Right lung (tissue), 5 donors: ENCODE results near the gene LRRC2. TPM values are rescaled to one million over a fixed set of nuclear protein-coding genes. Genes with fewer than 3 reads are reported as not detected.

Experiments
- DNase-seq, 2 donors: peaks; one replicate each; pipeline ENCODE4 v3.0.0-alpha.2; 2013
- polyA plus RNA-seq, 5 donors: library from polyadenylated mRNA; unstranded; fragments of 120-200 nt; gene quantifications; one replicate each; pipeline versions ENCODE4 v1.2.1 to v1.2.3, GENCODE V29; 2013; ENCODE audit warnings: inconsistent platforms in 1 of 5, low replicate concordance in 1 of 5; ENCODE audit not compliant: insufficient read length in 5 of 5, insufficient read depth in 1 of 5

The LRRC2 gene
- polyA plus RNA-seq, 5 donors = 0.37 to 0.86 (median 0.47) TPM

DNA sequence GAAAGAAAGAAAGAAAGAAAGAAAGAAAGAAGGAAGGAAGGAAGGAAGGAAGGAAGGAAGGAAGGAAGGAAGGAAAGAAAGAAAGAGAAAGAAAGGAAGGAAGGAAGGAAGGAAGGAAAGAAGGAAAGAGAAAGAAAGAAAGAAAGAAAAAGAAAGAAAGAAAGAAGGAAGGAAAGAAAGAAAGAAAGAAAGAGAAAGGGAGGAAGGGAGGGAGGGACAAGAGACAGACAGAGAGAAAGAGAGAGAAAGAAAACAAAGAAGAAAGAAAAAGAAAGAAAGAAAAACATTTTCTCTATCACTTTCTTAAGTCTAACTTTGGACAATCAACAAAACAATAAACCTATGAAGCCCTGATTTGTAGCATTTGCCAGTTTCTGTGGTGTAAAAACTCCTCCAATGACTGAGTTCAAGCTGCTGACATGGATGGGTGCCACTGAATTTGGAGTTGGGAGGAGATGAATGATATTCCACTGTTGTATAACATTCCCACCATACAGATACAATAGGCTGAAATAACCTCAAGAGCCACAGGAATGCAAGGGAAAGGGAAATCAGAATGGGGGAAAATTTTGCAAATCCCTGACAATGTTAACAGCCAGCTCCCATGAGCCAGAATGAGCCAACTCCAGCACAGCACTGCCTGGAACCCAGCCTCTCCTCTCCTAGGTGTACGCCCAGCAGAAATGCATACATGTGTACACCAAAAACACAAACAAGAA lies 83.3 kb downstream of the LRRC2 start:
- no peak for DNase-seq

DNA sequence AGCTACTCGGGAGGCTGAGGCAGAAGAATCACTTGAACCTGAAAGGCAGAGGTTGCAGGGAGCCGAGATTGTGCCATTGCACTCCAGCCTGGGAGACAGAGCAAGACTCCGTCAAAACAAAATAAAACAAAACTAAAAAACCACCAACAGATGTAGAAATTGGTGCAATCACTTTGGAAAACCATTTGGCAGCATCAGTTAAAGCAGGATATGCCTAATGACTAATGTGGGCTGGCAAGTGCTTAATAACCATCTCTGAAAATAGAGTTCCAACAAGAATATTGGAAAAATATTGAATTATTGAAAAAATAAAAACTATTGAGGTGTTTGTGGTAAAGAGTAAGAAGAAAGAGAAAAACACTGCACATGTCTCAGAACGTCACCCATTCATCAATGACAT lies 84.5 kb downstream of the LRRC2 start:
- no peak for DNase-seq

DNA sequence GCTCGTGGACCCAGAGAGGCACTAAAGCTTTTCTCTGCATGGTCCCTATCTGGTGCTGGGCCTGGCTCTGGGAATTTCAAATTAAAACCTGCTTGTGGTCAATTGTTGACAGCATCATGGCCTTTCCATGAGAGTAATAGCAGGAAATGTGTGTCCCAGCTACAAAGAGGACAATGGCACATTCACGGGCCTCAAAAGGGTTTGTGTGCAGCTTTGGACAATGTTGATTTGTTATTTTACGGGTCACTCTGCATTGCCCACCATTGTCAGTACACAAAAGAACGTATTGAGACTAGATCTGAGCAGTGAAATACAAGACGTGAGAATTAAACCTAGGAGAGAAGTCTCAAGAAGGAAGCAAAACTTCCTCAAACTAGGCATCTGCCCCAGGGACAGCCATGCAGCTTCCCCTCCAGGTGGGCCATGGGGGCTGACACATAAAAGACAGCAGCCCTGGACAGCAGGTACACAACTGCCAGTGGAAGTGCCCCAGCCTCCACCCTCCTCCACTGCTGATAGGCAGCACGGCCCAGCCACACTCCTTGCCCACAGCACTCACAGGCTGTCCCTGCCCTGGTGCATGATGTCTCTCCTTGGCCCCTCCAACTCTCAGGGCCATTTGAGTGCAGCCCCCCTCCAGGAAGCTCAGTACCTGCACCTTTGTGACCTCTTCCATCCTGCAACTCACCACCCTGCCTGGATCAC lies 85.5 kb downstream of the LRRC2 start:
- no peak for DNase-seq

DNA sequence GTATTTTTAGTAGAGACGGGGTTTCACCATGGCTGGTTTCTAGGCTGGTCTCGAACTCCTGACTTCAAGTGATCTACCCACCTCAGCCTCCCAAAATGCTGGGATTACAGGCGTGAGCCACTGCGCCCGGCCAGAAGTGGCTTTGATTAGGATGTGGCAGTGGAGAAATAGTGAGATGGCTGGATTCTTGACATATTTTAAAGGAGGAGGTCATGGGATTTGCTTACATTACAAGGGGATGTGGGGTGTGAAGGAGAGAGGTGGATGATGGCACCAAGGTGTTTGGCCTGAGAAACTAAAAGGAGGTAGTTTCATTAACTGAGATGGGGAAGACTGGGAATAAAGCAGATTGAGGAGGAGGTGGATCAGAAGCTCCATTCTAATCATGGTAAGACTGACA lies 86.4 kb downstream of the LRRC2 start:
- DNase-seq = no peak

DNA sequence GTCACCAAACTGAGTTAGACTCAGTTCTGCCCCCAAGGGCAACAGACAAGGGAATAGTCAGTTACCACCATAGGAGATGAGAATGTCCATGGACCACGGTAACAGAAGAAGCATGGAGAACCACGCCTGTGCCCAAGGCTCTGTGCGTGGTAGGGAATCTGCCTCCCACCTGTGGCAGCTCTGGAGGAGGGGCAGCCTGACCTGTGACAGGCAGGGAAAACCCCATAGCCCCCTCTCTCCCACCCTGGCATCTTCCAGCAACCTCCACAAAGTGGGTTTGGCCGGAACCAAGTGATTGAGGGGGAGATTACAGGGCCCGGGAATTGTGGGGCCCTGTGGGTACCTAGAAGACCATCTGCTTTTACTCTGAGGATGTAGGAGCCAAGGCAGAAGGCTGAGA lies 87.1 kb downstream of the LRRC2 start:
- no peak for DNase-seq

DNA sequence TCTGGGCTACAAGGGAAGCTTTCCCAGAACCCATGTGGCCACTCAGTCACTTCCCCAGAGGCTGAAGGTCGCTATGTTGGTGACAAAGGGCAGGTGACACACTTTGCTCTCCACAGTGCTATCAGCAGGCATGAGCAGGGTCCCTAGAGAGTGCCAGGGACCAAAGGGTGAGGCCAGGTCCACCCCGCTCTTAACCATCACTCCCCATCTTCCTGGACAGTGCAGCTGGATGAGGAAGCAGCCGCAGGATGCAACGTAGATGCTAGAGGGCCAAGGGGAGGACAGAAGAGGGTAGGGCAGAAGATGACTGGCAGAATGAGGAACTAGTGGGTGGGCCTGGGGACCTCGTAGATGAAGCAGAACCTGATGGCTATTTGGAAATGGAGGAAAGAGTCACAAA lies 87.8 kb downstream of the LRRC2 start:
- no peak for DNase-seq

DNA sequence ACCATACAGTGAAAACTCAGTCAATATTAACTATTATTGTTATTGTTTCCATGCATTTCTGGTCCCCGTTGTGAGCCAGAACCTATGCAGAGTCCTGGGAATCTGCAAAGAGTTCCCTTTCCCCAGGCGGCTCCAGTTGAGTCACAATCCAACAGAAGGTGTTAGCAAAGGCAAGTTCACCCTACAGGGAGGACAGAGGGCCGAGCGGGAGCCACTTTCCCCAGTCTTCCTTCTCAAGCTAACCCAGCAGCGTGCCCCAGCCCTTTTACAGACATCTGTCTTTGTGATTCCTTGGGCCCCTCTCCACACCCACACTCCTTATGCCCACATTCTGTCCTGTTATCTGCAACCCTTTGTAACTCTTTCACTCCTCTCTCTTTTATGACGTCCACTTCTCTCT lies 88.3 kb downstream of the LRRC2 start:
- DNase-seq = no peak

DNA sequence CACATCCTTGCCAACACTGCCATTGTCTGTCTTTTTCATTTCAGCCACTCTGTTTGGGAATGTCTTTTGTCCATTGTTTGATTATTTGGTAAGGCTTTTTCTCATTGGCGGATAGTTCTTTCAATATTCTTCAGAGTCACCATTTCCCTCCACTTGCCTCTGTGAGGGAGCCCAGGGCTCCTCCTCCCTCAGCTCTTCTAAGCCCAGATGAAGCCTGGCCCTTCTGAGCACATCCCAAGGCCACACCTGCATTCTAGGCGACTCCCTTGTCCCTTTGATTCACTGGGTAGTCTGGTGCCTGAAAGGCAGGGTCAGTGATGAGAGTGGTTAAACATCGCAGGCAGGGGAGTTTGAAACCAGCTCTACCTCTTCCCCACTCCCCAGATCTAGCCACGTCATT lies 89.0 kb downstream of the LRRC2 start:
- DNase-seq = no peak

DNA sequence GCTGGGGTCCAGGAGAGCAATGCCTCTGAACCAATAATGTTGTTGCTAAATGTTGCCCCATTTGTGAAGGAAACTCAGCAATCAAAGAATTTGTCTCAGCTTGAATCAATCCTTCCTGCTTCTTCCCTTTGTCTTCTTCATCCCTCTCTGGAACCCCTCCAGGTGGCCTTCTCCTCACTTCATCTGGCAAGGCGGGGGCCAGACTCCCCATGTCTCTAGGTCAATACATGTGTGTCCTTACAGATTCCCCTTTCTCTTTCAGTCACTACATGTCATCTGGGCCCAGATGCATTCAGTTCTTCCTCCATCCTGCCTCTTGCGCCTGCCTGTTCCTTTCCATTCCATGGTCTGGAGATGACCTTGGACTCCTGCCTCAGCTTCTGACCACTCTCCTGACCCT lies 93.4 kb downstream of the LRRC2 start:
- no peak for DNase-seq

DNA sequence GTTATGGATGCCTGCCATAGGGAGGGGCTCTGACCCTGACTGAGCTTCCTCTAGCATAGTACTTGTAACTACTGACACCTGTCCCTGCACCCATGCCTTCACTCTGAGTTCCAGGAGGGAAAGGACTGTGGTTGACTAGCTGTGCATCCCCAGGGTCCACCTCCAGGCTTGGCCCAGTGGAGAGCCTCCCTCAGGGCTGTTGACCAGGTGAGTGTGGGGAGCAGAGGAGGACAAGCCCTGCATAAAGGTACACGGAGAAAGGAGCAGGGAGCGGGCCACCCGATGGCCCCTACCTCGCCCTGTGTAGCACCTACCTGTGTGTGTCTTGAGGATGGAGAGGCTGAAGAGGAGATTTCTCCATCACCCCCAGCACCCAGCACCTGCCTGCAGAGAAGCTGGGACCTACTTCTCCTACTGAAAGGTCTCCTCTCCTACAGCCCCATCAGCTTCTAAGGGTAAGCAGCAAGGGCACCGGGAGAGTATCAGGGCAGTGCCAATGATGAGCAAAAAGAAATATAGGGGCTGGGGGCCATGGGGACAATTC lies 94.7 kb downstream of the LRRC2 start:
- no peak for DNase-seq

DNA sequence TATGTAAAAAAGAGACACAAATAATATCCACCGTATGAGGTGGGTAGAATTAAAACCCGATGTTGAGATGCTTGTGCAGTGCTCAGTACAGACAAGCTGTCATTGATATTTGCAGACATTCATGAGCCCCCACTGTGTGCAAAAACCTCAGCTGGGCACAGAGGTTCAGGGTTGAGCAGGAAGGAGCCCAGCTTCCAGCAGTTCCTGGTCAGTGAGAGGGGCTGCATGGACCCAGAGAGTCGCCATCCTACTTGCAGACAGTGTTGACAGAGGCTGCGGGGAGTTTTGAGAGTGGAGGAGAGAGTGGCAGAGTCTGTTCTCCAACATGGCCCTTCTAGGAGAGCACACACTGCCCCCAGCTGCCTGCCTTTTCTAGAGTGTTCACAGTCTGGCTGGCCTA lies 95.3 kb downstream of the LRRC2 start:
- DNase-seq = no peak

DNA sequence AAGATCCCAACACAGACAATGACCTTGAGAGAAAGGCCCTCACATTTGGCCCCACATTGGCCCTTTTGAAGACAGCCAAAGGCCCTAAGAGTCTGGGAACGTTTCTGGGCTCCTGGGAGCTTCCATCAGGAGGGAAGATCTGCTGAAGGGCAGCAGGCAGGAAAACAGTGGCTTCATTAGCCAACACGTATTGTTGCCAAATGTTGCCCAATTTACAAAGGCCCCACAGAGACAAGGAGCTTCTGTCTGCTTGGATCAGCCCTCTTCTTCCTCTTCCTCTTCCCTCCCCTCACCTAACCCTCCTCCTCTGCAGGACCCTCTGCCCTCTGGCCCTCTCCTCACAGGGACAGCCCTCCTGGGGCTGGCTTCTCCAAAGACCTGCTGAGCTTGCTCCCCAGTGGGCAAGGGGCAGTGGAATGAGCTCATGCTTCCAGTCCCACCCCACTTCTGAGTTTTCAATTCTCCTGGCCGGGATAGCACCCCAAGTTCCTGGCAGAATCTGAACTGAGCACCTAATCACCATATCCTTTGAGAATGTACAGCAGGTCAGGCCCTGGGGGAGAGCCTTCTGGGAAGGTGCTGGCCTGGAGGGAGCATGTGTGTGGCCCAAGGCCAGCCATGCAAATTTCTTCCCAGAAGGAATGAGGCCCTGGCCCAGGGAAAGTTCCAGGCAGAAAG lies 96.3 kb downstream of the LRRC2 start:
- no peak for DNase-seq

DNA sequence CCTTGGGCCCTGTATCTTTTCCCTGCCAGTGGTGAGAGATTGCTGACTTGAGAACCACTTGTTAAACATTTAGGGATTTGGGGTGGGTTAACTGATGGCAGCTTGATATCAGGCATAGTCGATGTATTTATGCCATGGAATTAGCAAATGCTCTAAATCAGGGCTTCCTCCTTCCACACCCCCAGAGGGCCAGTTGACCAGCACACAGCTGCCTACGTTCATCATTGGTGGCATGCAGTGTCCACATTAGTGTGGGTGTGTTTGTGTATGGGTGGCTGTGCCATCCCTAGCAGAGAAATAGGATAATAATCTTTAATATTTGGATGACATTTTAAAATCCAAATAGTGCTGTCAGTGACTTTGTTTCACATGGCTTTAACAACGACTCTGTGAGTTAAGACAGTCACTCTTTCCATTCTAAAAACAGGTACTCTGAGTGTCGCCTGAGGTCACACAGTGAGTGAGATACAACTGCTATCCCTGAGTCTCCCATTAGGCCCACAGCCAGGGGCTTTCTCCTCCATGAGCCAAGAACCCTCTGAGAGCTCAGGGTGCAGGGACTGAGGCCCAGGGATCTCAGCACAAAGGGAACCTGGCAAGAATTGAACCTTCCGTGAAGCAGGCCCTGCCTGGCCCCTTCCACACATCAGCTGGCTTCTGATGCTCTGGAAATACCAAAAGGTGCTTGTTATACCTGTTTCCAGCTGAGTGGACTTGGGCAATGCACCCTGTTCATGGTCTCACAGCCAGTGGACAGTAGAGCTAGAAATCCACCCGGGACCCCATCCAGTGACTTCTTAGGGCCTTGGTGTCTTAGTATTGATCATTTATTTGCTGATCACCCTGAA lies 97.1 kb downstream of the LRRC2 start:
- DNase-seq = no peak

DNA sequence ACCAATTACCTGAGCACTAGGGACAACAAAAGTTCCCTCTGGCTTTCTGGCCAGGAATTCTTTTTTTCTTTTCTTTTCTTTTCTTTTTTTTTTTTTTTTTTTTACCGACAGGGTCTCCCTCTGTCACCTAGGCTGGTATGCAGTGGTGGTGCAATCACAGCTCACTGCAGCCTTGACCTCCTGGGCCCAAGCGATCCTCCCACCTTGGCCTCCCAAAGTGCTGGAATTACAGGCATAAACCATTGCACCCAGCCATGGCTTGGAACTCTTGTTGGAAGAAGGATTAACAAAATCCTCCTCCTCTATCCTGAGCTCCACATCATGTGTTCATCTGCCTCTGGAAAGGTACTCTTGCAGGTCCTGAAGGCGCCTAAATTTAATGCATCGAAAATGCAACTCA lies 98.5 kb downstream of the LRRC2 start:
- no peak for DNase-seq

DNA sequence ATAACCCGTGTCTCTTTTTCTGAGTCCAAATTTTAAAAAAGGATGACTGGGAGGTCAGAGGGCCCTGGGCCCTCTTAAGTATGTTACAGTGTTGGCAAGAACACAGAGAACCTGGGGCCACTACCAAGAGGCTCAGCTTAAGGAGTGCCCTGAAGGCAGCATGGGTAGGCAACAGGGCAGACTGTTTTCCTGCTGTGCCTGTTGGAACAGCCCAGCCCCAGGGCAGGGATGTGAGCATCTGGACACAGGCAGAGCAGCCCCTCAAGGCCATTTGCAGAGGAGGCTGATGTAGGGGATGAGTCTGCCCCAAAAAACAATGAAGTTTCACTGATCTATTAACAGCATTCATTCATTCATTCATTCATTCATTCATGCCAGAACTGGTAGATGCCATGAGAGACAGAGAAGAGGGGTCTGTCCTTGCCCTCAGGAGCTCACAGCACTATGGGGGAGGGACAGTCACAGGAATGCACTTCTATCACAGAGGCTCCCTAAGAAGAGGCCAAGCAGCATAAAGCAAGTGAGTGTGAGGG lies 99.2 kb downstream of the LRRC2 start:
- DNase-seq = no peak

DNA sequence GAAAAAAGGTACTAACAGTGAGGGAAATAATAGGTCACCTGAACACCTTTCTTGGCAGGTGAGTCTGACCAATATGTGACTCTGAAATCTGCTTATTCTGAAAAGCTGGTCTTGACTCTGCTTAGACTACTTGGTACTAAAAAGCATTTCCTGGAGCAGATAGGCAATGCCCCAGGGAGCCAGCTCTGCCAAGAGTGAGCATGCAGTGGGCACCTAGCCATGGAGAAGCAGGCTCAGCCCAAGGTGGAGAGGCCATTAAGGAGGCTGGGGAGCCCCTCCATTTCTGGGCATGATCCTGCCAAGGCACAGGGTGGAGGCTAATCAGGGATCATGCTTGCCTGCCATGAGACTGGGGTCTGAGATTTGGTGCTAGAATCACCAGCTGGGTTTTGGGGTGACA lies 99.8 kb downstream of the LRRC2 start:
- DNase-seq = no peak

Other genes with a start within 250 kb of the LRRC2 start
- gene CCR2, start 212.2 kb downstream of the LRRC2 start, polyA plus RNA-seq = 1 to 10 TPM; 1.4 to 2.7 (median 2.2) TPM
- gene CCR5, start 195.4 kb downstream of the LRRC2 start, polyA plus RNA-seq = 1 to 10 TPM in 1 of 5 donors, under 1 TPM in 4; 0.41 to 1.0 (median 0.55) TPM
- gene CCRL2, start 159.0 kb downstream of the LRRC2 start, polyA plus RNA-seq = 1 to 10 TPM; 3.6 to 5.7 (median 4.1) TPM
- 1 to 10 TPM; 3.1 to 7.1 (median 4.9) TPM for gene LTF, start 101.4 kb downstream of the LRRC2 start, polyA plus RNA-seq
- gene RTP3, start 68.3 kb downstream of the LRRC2 start, polyA plus RNA-seq = under 1 TPM in 1 of 5 donors, not detected in 4; 0.12 TPM
- gene FAM240A, start 46.2 kb upstream of the LRRC2 start, polyA plus RNA-seq = not detected
- 10 to 100 TPM in 2 of 5 donors, 1 to 10 TPM in 3; 8.2 to 13.1 (median 9.4) TPM for gene ALS2CL, start 127.4 kb upstream of the LRRC2 start, polyA plus RNA-seq
- gene TMIE, start 135.1 kb upstream of the LRRC2 start, polyA plus RNA-seq = under 1 TPM; 0.63 to 0.85 (median 0.73) TPM
- 1 to 10 TPM in 1 of 5 donors, under 1 TPM in 4; 0.40 to 1.2 (median 0.70) TPM for gene PRSS50, start 151.6 kb upstream of the LRRC2 start, polyA plus RNA-seq